Keratinocyte (primary cell): Measurements from ENCODE around the gene HEYL. TPM values are rescaled to one million over a fixed set of nuclear protein-coding genes. Genes with fewer than 3 reads are reported as not detected.

Experiments
- DNase-seq: peaks from one replicate; pipeline ENCODE4 v3.0.0-alpha.2; 2011; ENCODE audit warnings: low read depth, missing footprints, low spot score
- FAIRE-seq: peaks from 2 replicates; lab custom pipeline; 2011; peaks lifted over from hg19 to GRCh38; lab: Jason Lieb, UNC
- H2AFZ ChIP-seq: 2 replicates; pipeline ENCODE4 v1.6.0; 2012; ENCODE audit warnings: low read length, control low read depth, inconsistent platforms; ENCODE audit not compliant: control insufficient read depth
- H3K27ac ChIP-seq: 2 replicates; pipeline ENCODE4 v1.5.1; 2011; ENCODE audit warnings: low read length; ENCODE audit not compliant: control insufficient read depth, insufficient read depth
- H3K27me3 ChIP-seq: 3 replicates; pipeline ENCODE4 v1.6.0; 2011; ENCODE audit warnings: low read length; ENCODE audit not compliant: control insufficient read depth, insufficient read depth; ENCODE audit errors: extremely low read depth
- H3K36me3 ChIP-seq, 2 experiments: 2 replicates in 1 of 2; 3 replicates in 1 of 2; pipeline ENCODE4 v1.5.1; 2011; ENCODE audit warnings: low read length in 2 of 2, mild to moderate bottlenecking in 1 of 2; ENCODE audit not compliant: control insufficient read depth in 2 of 2, insufficient read depth in 2 of 2; ENCODE audit errors: extremely low read depth in 1 of 2
- H3K4me1 ChIP-seq: 3 replicates; pipeline ENCODE4 v1.5.1; 2011; ENCODE audit warnings: low read length; ENCODE audit not compliant: control insufficient read depth, insufficient read depth; ENCODE audit errors: extremely low read depth
- H3K4me2 ChIP-seq: 3 replicates; pipeline ENCODE4 v1.6.0; 2011; ENCODE audit warnings: low read depth, low read length; ENCODE audit not compliant: control insufficient read depth, insufficient read depth; ENCODE audit errors: extremely low read depth
- H3K4me3 ChIP-seq, 3 experiments: fragments of 200-600 bp in 1 of 3; sonication (generic) in 1 of 3; 2 replicates in 2 of 3; 3 replicates in 1 of 3; pipeline ENCODE4 v1.5.1; 2011 to 2016; ENCODE audit warnings: low read length in 3 of 3, mild to moderate bottlenecking in 3 of 3, control low read depth in 2 of 3, inconsistent platforms in 1 of 3, low read depth in 1 of 3, mixed read lengths in 1 of 3, mixed run types in 1 of 3, moderate library complexity in 1 of 3; ENCODE audit not compliant: control insufficient read depth in 2 of 3, insufficient read depth in 2 of 3; ENCODE audit errors: extremely low read depth in 1 of 3
- H3K79me2 ChIP-seq: 2 replicates; pipeline ENCODE4 v1.6.0; 2012; ENCODE audit warnings: low read length; ENCODE audit not compliant: control insufficient read depth, insufficient read depth
- H3K9ac ChIP-seq: 3 replicates; pipeline ENCODE4 v1.6.0; 2011; ENCODE audit warnings: low read length; ENCODE audit not compliant: control insufficient read depth, insufficient read depth; ENCODE audit errors: extremely low read depth
- H3K9me1 ChIP-seq: 3 replicates; pipeline ENCODE4 v1.6.0; 2011; ENCODE audit warnings: low read length; ENCODE audit not compliant: control insufficient read depth, insufficient read depth; ENCODE audit errors: extremely low read depth
- H3K9me3 ChIP-seq: 2 replicates; pipeline ENCODE4 v1.5.1; 2012; ENCODE audit warnings: low read depth, low read length; ENCODE audit not compliant: control insufficient read depth
- H4K20me1 ChIP-seq: 3 replicates; pipeline ENCODE4 v1.6.0; 2011; ENCODE audit warnings: low read length; ENCODE audit not compliant: control insufficient read depth, insufficient read depth; ENCODE audit errors: extremely low read depth
- EZH2 ChIP-seq: IDR thresholded peaks from one replicate; pipeline ENCODE4 v1.6.1; 2012; ENCODE audit warnings: inconsistent platforms, mild to moderate bottlenecking, low read length, moderate library complexity
- dilution Hi-C: fragments of 300-500 bp; cut with MboI; formaldehyde crosslinking; loops from one replicate; pipeline ENCODE4 v1.7.0; 2020; ENCODE audit warnings: low sequenced_read_pairs; ENCODE audit not compliant: extremely low pct_ligation_motif_present
- polyA plus RNA-seq, 5 experiments: library from polyadenylated mRNA; depleted of rRNA in 3 of 5; stranded (reverse) in 3 of 5; stranded (forward) in 1 of 5; unstranded in 1 of 5; fragments of >200 nt; gene quantifications; 1 replicate in 1 of 5; 2 replicates in 3 of 5; 3 replicates in 1 of 5; pipeline versions ENCODE4 v1.2.1 to v1.2.3, GENCODE V29; 2011 to 2012; ENCODE audit warnings: missing spikeins in 2 of 5, low read depth in 1 of 5, low replicate concordance in 1 of 5
- TF ChIP-seq, protein P1 (sequence below), 3 experiments: IDR thresholded peaks in 1 of 3; conservative IDR thresholded peaks in 1 of 3; optimal IDR thresholded peaks in 1 of 3; 2 replicates in 2 of 3; 3 replicates in 1 of 3; pipeline versions ENCODE3 to v1.5.1; 2011; ENCODE audit warnings: low read length in 3 of 3, mild to moderate bottlenecking in 3 of 3, moderate library complexity in 2 of 3, control low read depth in 1 of 3, inconsistent platforms in 1 of 3; ENCODE audit not compliant: insufficient read depth in 2 of 3; ENCODE audit errors: extremely low read depth in 1 of 3

The HEYL gene
- polyA plus RNA-seq, 1 donor (not counting 4 experiments of a cell fraction or from before 2014, with no cell fraction given) = not detected

DNA sequence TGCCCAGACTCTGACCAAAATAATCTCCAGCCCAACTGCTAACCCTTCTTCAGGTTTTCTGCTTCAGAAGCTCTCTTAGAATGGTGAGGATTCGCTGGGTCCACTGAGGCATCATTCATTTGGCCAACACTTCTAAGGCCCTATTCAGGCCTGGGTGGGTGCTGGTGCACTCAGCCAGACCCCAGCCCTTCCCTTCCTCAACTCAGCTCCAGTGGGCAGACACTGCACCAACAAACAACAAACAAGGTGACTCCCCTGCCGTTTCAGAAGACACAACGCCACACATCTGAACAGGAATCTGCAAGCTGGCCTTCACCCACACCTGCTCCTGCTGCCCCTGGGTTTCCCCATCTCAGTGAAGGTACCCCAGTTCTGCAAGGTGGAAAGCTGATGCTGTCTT, 6.0 kb downstream of the HEYL start:
- Histone ChIP-seq H3K4me1 (no peaks in the 10 kb centered on the region), H3K36me3 (no peaks in the 10 kb centered on the region), H2AFZ (no peak overlapping the region), H3K4me3 (no peak overlapping the region), H3K27ac (no peak overlapping the region), H3K79me2 (no peaks in the 10 kb centered on the region), H3K9me3 (no peaks in the 10 kb centered on the region), H3K27me3 (peaks cover 57% of the 10 kb centered on the region), H3K9ac (no peak overlapping the region), H3K4me2 (no peak overlapping the region), H4K20me1 (no peaks in the 10 kb centered on the region), H3K9me1 (no peaks in the 10 kb centered on the region)
- dilution Hi-C loops = no loop called here
- TF ChIP-seq, protein P1, sequence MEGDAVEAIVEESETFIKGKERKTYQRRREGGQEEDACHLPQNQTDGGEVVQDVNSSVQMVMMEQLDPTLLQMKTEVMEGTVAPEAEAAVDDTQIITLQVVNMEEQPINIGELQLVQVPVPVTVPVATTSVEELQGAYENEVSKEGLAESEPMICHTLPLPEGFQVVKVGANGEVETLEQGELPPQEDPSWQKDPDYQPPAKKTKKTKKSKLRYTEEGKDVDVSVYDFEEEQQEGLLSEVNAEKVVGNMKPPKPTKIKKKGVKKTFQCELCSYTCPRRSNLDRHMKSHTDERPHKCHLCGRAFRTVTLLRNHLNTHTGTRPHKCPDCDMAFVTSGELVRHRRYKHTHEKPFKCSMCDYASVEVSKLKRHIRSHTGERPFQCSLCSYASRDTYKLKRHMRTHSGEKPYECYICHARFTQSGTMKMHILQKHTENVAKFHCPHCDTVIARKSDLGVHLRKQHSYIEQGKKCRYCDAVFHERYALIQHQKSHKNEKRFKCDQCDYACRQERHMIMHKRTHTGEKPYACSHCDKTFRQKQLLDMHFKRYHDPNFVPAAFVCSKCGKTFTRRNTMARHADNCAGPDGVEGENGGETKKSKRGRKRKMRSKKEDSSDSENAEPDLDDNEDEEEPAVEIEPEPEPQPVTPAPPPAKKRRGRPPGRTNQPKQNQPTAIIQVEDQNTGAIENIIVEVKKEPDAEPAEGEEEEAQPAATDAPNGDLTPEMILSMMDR (optimal IDR thresholded peaks at IDR 0.05 in 1 of 3, IDR thresholded peaks at IDR 0.05 in 1 of 3, conservative IDR thresholded peaks at IDR 0.05 in 1 of 3; ENCODE audit: extremely low read depth in 1 of 3, insufficient read depth in 2 of 3, low read length in 3 of 3) = no peak
- peak; percentile 54 for TF ChIP-seq EZH2
- DNase-seq (no peak), FAIRE-seq (no peak)

DNA sequence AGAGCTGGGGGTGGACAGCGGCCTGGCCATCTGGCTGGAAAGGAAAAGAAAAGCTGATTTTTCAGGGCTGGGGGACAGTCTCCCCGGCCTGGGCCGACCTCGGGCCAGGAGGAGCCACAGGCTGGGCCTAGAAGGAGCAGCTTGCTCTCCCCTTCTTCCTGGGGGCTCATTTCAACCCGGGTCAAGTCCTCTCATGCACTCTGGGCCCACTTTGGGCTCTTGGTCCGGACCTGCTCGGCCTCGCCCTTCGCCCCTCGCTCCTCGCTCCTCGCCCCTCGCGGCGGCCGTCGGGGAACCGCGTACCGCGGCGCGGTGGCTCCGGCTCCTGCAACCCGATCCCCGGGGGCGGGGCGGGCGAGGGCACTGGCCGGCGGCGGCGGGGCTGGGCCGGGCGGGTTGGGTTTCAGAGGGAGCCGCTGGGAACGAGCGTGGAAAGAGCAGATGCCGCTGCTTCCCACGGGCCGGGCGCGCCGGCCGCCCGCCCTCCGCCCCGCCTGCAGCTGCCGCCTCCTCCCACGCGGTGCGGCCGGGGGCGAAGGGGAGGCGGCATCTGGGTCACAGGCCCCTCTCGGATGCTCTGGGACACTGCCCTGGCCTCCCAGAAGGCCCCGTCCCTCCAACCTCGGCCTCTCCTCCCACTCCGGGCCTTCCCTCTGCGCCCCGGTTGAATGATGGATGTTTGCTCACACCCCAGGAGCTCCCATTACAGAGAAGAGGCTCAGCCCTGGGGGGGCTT, 6.6 kb downstream of the HEYL start:
- no peaks in the 10 kb centered on the region for H3K9me1 ChIP-seq
- H3K27me3 ChIP-seq = peaks cover 51% of the 10 kb centered on the region
- H4K20me1 ChIP-seq = no peaks in the 10 kb centered on the region
- no peak overlapping the region for H3K4me2 ChIP-seq
- H3K9ac ChIP-seq = no peak overlapping the region
- DNase-seq (no peak), FAIRE-seq (no peak)
- H3K9me3 ChIP-seq = no peaks in the 10 kb centered on the region
- TF ChIP-seq EZH2 = peak; percentile 62
- TF ChIP-seq, protein P1 (optimal IDR thresholded peaks at IDR 0.05 in 1 of 3, IDR thresholded peaks at IDR 0.05 in 1 of 3, conservative IDR thresholded peaks at IDR 0.05 in 1 of 3; ENCODE audit: extremely low read depth in 1 of 3, insufficient read depth in 2 of 3, low read length in 3 of 3) = no peak
- dilution Hi-C loops = no loop called here
- no peaks in the 10 kb centered on the region for H3K79me2 ChIP-seq
- H3K4me3 ChIP-seq = no peak overlapping the region
- no peak overlapping the region for H2AFZ ChIP-seq
- no peaks in the 10 kb centered on the region for H3K4me1 ChIP-seq
- H3K27ac ChIP-seq = no peak overlapping the region
- no peaks in the 10 kb centered on the region for H3K36me3 ChIP-seq
